Right lobe of liver (tissue), 6 donors: Measurements from ENCODE around the gene ZNF362. TPM values are rescaled to one million over a fixed set of nuclear protein-coding genes. Genes with fewer than 3 reads are reported as not detected.

Source experiments
- ATAC-seq, 4 donors: fragments of 200-7000 bp; cut with Tn5 transposase; one replicate each; pipeline ENCODE4 v1.9.1; 2020; ENCODE audit warnings: mild to moderate bottlenecking in 4 of 4, moderate library complexity in 4 of 4
- DNase-seq, 3 donors: peaks; one replicate each; pipeline ENCODE4 v3.0.0-alpha.2; 2020
- H3K27ac ChIP-seq, 3 donors: fragments of 200-600 bp; one replicate each; pipeline ENCODE4 v1.8.0; 2022
- H3K27me3 ChIP-seq, 2 donors: fragments of 200-600 bp; one replicate each; pipeline ENCODE4 v1.8.0; 2022
- H3K36me3 ChIP-seq, 4 donors: fragments of 200-600 bp; sonication (generic) in 1 of 4; one replicate each; pipeline versions ENCODE4 v1.5.1 to v1.8.0; 2017 to 2022; ENCODE audit warnings: control low read depth in 1 of 4
- H3K4me1 ChIP-seq, 4 donors: fragments of 200-600 bp; sonication (generic) in 1 of 4; one replicate each; pipeline versions ENCODE4 v1.5.1 to v1.8.0; 2017 to 2022; ENCODE audit warnings: control low read depth in 1 of 4
- H3K4me3 ChIP-seq, 3 donors: fragments of 200-600 bp; one replicate each; pipeline ENCODE4 v1.8.0; 2022
- H3K9me3 ChIP-seq, 4 donors: fragments of 200-600 bp; sonication (generic) in 1 of 4; one replicate each; pipeline versions ENCODE4 v1.5.1 to v1.8.0; 2017 to 2022; ENCODE audit warnings: control low read depth in 1 of 4
- POLR2A ChIP-seq: fragments of 450-650 bp; IDR thresholded peaks from one replicate; pipeline ENCODE4 v1.6.1; 2017; ENCODE audit warnings: antibody characterized with exemption, mild to moderate bottlenecking
- WGBS: methylation state at CpG from one replicate; pipeline ENCODE4 v1.1.6; 2018; ENCODE audit warnings: low coverage, low lambda C conversion rate; ENCODE audit not compliant: insufficient coverage; ENCODE audit errors: missing lambda C conversion rate; 5-methylcytosine and 5-hydroxymethylcytosine counted together
- intact Hi-C, 2 donors: fragments of 100-400 bp; cut with DNase I; formaldehyde crosslinking; loops; one replicate each; pipeline versions ENCODE4 v1.11.2 to v1.14.1; 2022
- total RNA-seq, 6 experiments: library from RNA; depleted of rRNA in 2 of 6; stranded (reverse); fragments of >200 nt in 2 of 6; fragmentation: NEBNext Ultra II Directional in 3 of 6; extraction: Animal tissue kit (Norgen Biotek cat#: 25700) in 3 of 6; gene quantifications; one replicate each; pipeline versions ENCODE4 v1.1.0 to v1.2.4, GENCODE V29; 2016 to 2023
- TF ChIP-seq, protein P1 (sequence below), 4 donors: fragments of 200-600 bp in 3 of 4; fragments of 450-650 bp in 1 of 4; IDR thresholded peaks; one replicate each; pipeline versions ENCODE4 v1.5.1 to v1.8.0; 2016 to 2022; ENCODE audit warnings: antibody characterized with exemption in 4 of 4, mild to moderate bottlenecking in 2 of 4
- donor health status: DM: no; HTN: yes; CAD: no.
- donor health status: DM: no; HTN: no; CAD: no.
- donor health status: DM: no; HTN: no; CAD: no.
- donor health status: DM: no; HTN: yes; CAD: no.
- donor health status: DM: no; HTN: yes; CAD: no.

The ZNF362 gene
- total RNA-seq, 6 experiments from 2014 or later = 3.4 to 8.4 (median 7.0) TPM

DNA sequence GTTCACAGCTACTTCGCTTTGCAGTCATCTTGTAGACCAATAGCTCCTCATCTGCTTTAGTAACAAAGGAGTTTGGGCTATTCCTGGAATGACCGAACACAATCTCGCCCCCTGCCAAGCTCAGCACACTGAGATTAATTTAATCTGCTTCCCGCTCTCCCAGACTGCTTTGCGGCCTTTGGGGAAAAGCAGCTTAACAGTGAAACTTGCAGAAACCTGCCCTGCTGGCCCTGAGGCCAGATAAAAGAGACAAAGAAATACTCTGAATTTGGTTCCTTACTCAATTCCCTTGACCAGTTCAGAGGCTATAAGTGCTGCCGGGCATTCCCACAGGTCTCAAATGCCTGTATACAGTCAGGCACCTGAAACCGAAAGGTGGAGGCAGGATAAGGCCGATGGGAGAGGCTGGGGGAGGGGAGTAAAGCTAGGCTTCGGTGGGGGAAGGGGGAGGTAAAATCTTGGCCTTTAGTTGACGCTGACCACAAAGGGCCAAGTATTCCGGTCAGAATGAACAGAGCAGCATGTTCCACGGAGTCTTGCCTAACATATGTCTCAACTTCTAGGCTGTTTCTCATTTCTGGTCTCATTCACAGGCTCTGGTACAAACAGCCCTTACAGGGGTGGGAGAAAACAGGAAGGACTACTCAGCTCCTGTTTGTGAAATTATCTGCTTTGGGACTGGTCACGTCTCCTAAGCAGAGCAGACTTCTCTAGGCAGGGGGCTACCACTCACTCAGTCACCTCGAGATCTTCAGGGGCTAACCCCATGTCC lies 82.3 kb downstream of the ZNF362 start:
- intact Hi-C loops = no loop called here
- 14% methylated on average over 12 of the region's 14 CpGs for WGBS
- ATAC-seq = peak; percentile 22 to 60 (median 26)
- H3K36me3 ChIP-seq = peaks cover 0 to 3% (median 0%) of the 10 kb centered on the region in 4 donors
- H3K27ac ChIP-seq = peak overlapping the region; percentile 69 to 97 (median 82)
- TF ChIP-seq POLR2A = peak; percentile 75
- TF ChIP-seq, protein P1, sequence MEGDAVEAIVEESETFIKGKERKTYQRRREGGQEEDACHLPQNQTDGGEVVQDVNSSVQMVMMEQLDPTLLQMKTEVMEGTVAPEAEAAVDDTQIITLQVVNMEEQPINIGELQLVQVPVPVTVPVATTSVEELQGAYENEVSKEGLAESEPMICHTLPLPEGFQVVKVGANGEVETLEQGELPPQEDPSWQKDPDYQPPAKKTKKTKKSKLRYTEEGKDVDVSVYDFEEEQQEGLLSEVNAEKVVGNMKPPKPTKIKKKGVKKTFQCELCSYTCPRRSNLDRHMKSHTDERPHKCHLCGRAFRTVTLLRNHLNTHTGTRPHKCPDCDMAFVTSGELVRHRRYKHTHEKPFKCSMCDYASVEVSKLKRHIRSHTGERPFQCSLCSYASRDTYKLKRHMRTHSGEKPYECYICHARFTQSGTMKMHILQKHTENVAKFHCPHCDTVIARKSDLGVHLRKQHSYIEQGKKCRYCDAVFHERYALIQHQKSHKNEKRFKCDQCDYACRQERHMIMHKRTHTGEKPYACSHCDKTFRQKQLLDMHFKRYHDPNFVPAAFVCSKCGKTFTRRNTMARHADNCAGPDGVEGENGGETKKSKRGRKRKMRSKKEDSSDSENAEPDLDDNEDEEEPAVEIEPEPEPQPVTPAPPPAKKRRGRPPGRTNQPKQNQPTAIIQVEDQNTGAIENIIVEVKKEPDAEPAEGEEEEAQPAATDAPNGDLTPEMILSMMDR (IDR thresholded peaks at IDR 0.05) = no peak
- H3K9me3 ChIP-seq = no peaks in the 10 kb centered on the region
- H3K27me3 ChIP-seq = no peaks in the 10 kb centered on the region
- peaks cover 2 to 96% (median 44%) of the 10 kb centered on the region in 4 donors for H3K4me1 ChIP-seq
- H3K4me3 ChIP-seq = no peak overlapping the region
- DNase-seq = no peak

DNA sequence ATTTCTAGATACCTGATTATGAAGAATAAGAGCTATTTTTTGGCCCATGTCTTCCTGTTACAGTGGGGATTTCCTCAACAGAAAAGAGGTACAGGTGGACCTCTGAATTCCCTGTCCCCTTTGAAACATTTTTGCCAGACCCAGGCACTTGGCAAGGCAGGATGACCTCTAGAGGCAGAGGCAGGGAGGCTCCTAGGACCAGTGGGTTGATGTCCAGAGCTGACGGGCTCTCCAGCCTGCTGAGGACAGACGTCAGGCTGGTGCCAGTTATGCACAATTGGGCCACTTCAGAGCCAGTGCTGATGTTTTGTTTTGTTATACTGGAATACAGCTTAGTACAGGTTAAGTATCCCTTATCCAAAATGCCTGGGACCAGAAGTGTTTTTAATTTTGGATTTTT lies 83.1 kb downstream of the ZNF362 start:
- ATAC-seq (peak in 3 of 4 donors; percentile 4 to 6 (median 4)), DNase-seq (no peak)
- peaks cover under 1 to 96% (median 51%) of the 10 kb centered on the region in 4 donors for H3K4me1 ChIP-seq
- peaks cover 0 to 3% (median 0%) of the 10 kb centered on the region in 4 donors for H3K36me3 ChIP-seq
- intact Hi-C loops = no loop called here
- H3K27ac ChIP-seq = peak overlapping the region; percentile 69 to 97 (median 82)
- WGBS = no CpG with 5 or more reads among the region's 2 CpGs
- H3K9me3 ChIP-seq = no peaks in the 10 kb centered on the region
- no peak overlapping the region for H3K4me3 ChIP-seq
- TF ChIP-seq, protein P1 (IDR thresholded peaks at IDR 0.05) = peak in 2 of 4 donors; percentile 21 to 22
- no peak for TF ChIP-seq POLR2A
- H3K27me3 ChIP-seq = no peaks in the 10 kb centered on the region

DNA sequence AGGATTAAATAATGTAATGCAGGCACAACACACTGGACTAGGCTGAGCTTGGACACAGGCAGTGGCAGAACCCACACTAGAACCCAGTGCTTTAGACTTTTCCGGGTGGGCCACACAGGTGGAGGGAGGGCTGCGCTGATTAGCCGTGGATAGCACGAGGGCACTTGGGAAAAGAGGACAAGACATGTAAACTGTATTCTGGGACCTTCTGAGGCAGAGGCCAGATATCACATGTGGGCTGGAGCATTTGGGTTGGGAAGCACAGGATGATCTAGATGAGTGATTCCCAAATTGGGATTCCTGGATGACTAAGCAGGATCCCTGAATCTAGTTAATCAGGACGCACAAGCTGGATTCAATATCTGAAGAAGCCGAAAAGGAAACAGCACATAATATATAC lies 84.9 kb downstream of the ZNF362 start:
- no peak for TF ChIP-seq POLR2A
- TF ChIP-seq, protein P1 (IDR thresholded peaks at IDR 0.05) = no peak
- no peak overlapping the region for H3K4me3 ChIP-seq
- ATAC-seq (no peak), DNase-seq (no peak)
- H3K9me3 ChIP-seq = no peaks in the 10 kb centered on the region
- WGBS = 72% methylated on average over 2 of the region's 6 CpGs
- peaks cover 0 to 3% (median 0%) of the 10 kb centered on the region in 4 donors for H3K36me3 ChIP-seq
- peak overlapping the region; percentile 82 to 97 (median 97) for H3K27ac ChIP-seq
- peaks cover 0 to 98% (median 51%) of the 10 kb centered on the region in 4 donors for H3K4me1 ChIP-seq
- no peaks in the 10 kb centered on the region for H3K27me3 ChIP-seq
- intact Hi-C loops = no loop called here

DNA sequence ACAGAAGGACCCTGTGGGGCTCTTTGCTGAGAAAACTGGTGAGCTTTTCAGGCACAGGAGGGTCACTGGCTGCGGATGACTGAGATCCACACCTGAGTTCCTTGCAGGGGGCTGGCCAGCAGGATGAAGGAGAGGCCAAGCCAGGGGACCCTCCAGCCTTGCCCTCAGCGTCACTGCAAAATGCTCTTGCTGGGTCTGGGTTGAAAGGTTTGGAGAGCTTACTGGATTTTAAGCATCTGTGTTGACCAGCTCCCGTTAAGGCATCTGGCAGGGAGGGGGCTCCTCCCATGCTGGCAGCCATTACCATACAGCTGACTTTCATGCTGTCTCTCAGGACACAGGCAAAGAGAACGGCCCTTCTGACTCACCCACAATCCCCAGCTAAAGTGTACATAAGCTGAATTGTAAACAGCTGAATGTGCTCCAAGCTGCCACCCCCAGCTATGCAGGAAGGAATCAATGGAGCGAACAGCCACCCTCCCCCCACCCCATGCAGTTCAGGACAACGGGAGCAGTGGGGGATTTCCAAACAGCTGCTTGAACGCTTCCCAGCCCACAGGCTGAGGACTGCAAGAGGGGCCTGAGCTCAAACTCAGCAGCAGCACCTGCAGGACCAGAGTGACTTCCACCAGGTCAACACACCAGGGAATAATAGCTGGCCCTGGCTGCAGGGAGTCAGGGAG lies 85.9 kb downstream of the ZNF362 start:
- no peaks in the 10 kb centered on the region for H3K9me3 ChIP-seq
- H3K4me1 ChIP-seq = peaks cover 0 to 98% (median 51%) of the 10 kb centered on the region in 4 donors
- peaks cover 0 to 3% (median 0%) of the 10 kb centered on the region in 4 donors for H3K36me3 ChIP-seq
- 13% methylated on average over 5 of the region's 7 CpGs for WGBS
- peak; percentile 63 to 77 (median 71) for ATAC-seq
- H3K4me3 ChIP-seq = peak overlapping the region in 2 of 3 donors; percentile 15 to 28
- TF ChIP-seq POLR2A = peak; percentile 57
- TF ChIP-seq, protein P1 (IDR thresholded peaks at IDR 0.05) = peak in 1 of 4 donors; percentile 4
- H3K27me3 ChIP-seq = no peaks in the 10 kb centered on the region
- DNase-seq = peak; percentile 77 to 91 (median 85)
- peak overlapping the region; percentile 97 for H3K27ac ChIP-seq
- intact Hi-C loops = no loop called here
